ENCODE results near the gene LRFN3.
"Not testable (repeated sequence)": the region's sequence is repeated elsewhere in the genome, so short reads cannot be mapped to it uniquely, and the experiment has no call there.

The LRFN3 gene

DNA sequence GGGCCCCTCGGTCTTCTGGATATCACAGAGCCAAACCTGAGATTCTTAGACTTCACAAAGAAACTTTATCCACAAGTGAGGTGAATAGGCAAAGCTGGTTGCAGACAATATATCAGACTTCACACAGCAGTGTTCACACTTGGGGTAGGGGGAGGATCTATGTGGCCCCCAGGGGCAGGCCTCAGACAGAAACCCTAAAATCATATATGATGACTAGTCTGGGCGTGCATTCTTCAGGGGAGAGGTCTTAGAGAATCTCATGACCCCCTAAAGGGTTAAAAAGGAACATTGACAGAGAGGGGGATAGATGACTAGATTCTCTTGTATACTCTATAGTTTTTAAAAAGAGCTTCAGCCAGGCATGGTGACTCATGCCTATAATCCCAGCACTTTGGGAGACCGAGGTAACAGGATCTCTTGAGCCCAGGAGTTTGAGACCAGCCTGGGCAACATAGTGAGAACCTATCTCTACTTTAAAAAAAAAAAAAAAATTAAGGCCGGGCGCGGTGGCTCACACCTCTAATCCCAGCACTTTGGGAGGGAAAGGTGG lies 30.9 kb upstream of the LRFN3 start:
- no peak for DNase-seq

DNA sequence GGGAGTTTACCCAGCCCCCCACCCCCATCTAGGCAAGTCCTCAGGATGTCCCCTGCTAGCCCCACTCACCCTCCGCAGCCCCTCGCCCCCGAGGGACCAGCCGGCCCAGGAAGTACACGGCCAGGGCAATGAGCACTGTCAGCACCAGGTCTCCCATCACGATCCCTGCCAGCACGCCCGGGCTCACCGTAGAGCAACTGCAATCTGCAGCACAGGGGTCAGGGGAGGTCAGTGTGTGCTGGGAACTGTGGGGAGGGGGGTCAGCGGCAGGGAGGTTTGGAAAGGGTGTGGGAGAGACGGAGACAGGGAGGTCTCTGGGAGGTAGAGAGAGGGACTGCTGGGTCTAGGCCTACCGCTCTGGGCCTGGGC lies 28.8 kb upstream of the LRFN3 start:
- no peak for DNase-seq

DNA sequence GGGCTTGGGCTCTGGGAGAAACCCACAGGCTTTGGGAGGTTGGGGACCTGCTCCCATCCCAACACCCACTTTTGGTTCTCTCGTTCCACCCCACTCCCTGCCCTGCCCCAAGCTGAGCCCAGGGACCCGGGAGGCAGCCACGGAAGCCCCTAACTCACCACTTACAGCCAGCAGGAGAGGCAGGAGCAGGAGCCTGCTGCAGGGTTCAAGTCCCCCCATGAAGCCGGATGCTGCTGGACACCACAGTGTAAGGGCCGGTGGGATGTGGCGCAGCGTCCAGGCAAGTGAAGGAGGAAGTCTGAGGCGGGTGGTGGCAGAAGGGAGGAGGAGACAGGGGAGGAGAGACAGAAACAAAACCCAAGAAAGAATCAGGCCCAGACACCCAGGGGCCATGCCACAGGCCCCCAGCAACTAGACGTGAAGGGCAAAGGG lies 28.1 kb upstream of the LRFN3 start, which contains the start of gene TYROBP:
Gene TYROBP, minus strand, starts transcription at position 286 of the 432 bp plus-strand sequence. Its CDS starts 67 bp downstream, at position 219.
- DNase-seq, result no peak

GRCh38 chr19:35908973-35909683 lies 27.0 kb upstream of the LRFN3 start:
- no peak for DNase-seq

DNA sequence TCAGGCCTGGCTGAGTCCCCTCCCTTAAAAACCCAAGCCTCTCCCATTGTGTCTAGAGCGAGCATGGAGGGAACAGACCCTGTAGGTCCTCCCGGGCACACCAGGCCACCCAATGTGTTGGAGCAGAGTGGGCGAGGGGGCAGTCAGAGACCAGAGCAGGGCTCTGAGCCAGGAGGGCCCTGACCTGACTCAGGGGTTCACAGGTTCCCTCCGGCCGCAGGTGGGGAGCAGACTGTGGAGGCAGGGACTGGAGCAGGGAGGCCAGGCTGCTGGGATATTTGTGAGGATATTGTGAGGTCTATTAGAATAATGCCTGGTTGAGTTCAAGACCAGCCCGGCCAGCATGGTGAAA lies 26.5 kb upstream of the LRFN3 start:
- no peak for DNase-seq

DNA sequence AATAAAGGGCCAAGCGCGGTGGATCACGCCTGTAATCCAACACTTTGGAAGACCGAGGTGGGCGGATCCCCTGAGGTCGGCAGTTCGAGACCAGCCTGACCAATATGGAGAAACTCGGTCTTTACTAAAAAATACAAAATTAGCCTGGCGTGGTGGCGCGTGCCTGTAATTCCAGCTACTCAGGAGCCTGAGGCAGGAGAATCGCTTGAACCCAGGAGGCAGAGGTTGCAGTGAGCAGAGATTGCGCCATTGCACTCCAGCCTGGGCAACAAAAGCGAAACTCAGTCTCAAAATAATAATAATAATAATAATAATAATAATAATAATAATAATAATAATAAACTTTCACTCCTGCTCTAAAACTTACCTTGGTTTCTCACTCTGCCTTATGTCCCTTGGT lies 25.8 kb upstream of the LRFN3 start:
- DNase-seq, result not testable (repeated sequence)

DNA sequence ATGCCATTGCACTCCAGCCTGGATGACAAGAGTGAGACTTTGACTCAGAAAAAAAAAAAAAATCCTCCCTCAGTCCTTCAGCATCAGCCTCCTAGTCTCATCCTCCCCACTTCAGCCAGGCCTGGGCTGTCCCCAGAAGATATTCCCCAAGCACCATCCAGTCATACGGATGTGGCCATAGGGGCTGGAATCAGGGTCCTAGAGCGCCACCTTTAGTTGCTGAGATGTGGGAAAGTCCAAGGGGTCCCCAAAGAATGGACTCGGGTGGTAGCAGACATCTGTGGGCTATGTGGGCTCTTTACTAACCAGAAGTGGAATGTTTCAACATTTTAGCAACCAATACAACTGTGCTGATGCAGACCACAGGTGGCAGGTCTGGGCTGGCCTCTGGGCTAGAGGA lies 25.0 kb upstream of the LRFN3 start:
- DNase-seq, result no peak

DNA sequence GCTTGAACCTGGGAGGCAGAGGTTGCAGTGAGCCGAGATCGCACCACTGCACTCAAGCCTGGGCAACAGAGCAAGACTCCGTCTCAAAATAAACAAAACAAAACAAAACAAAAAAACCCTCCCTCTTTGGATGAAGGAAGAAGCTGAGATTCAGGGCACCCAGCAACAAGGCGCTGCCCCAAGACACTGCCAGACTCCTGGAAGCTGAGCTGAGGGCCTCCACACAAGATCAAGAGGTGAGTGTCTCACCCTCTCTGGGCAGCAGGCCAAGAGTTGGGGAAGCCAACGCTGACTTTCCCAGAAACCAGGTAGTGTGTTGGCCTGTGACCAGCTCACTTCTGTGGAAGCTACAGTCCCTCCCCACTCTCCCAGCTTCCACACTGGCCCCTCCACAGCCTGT lies 24.4 kb upstream of the LRFN3 start:
- no peak for DNase-seq

DNA sequence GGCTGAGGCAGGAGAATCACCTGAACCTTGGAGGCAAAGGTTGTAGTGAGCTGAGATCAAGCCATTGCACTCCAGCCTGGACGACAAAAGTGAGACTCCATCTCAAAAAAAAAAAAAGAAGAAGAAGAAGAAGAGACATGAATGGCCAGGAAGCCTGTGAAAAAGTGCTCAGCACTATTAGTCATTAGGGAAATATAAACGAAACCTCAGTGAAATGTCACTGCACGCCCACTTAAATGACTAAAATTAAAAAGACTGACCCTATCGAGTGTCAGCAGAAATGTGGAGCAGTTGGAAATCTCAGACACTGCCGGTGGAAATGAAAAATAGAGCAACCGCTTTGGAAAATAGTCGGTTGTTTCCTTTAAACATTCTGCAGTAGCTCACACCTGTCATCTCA lies 22.6 kb upstream of the LRFN3 start:
- no peak for DNase-seq

GRCh38 chr19:35915443-35915842 lies 20.7 kb upstream of the LRFN3 start:
- no peak for DNase-seq

GRCh38 chr19:35919306-35919705 lies 16.9 kb upstream of the LRFN3 start:
- DNase-seq, result no peak

- DNase-seq, result no peak
Measured at GRCh38 chr19:35921012-35921411, 15.2 kb upstream of the LRFN3 start.

- DNase-seq, result no peak
Measured at GRCh38 chr19:35925501-35925900, 10.7 kb upstream of the LRFN3 start.

- DNase-seq, result no peak
Measured at GRCh38 chr19:35928507-35928906, 7.7 kb upstream of the LRFN3 start.

GRCh38 chr19:35929876-35930275 lies 6.3 kb upstream of the LRFN3 start:
- no peak for DNase-seq

GRCh38 chr19:35931161-35931873 lies 4.9 kb upstream of the LRFN3 start:
- DNase-seq, result peak; percentile 96 to 97

- no peak for DNase-seq
Measured at GRCh38 chr19:35931874-35932202, 4.3 kb upstream of the LRFN3 start.

GRCh38 chr19:35932291-35932936 lies 3.8 kb upstream of the LRFN3 start:
- DNase-seq, result no peak

DNA sequence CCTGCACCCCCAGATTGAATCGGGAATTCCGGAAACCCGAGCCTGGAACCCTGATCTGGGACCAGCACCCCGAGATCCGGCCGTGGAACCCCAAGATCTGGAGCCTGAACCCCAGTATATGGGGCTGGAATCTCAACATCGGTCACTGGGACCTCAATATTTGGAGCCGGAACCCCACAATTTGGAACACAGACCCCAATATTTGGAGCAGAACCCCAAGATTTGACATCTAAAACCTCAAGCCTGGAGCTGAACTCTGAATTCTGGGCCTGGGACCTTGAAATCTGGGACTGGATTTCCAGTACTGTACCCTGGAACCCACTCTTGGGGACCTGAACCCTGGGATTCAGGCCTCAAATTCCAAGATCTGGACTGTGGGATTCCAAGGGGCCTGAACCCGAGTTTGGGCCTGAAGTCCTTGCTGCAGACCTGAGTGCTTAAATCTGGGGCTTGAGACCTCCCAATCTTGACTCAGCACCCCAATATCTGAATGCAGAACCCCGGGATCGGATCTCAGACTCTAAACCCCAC lies 629 bp downstream of the LRFN3 start:
- no peak for DNase-seq

- DNase-seq, result no peak
Measured at GRCh38 chr19:35937345-35938281, 1.4 kb downstream of the LRFN3 start.

GRCh38 chr19:35938282-35939224 lies 2.4 kb downstream of the LRFN3 start:
- no peak for DNase-seq
